HG03439 (cell line): Measurements from ENCODE around the gene ARHGAP27.
A peak's percentile ranks its signal among the peaks of the same experiment; 100 is the strongest.
"Not testable (repeated sequence)": the region's sequence is repeated elsewhere in the genome, so short reads cannot be mapped to it uniquely, and the experiment has no call there.

Source experiments
- ATAC-seq: cut with Tn5 transposase; IDR thresholded peaks from one replicate; pipeline ENCODE4 v1.9.1; 2021; ENCODE audit warnings: mild to moderate bottlenecking, moderate library complexity; ENCODE audit not compliant: unreplicated experiment

ARHGAP27 gene

GRCh38 chr17:45364531-45365390 is 67.9 kb downstream of the ARHGAP27 start:
- no peak for ATAC-seq

GRCh38 chr17:45363498-45363897 is 69.2 kb downstream of the ARHGAP27 start:
- ATAC-seq, result no peak

- ATAC-seq, result no peak
These were observed 70.7 kb downstream of the ARHGAP27 start for GRCh38 chr17:45361976-45362375.

- ATAC-seq, result no peak
These were observed 71.2 kb downstream of the ARHGAP27 start for GRCh38 chr17:45361451-45361850.

GRCh38 chr17:45357364-45357997 is 75.2 kb downstream of the ARHGAP27 start:
- ATAC-seq, result peak; percentile 45

GRCh38 chr17:45355087-45355486 is 77.6 kb downstream of the ARHGAP27 start:
- no peak for ATAC-seq

GRCh38 chr17:45353043-45353442 is 79.6 kb downstream of the ARHGAP27 start:
- no peak for ATAC-seq

GRCh38 chr17:45351831-45352230 is 80.8 kb downstream of the ARHGAP27 start:
- ATAC-seq, result no peak

- ATAC-seq, result no peak
These were observed 85.2 kb downstream of the ARHGAP27 start for GRCh38 chr17:45347444-45347843.

- no peak for ATAC-seq
These were observed 86.3 kb downstream of the ARHGAP27 start for GRCh38 chr17:45346216-45347015.

- ATAC-seq, result no peak
These were observed 87.0 kb downstream of the ARHGAP27 start for GRCh38 chr17:45345554-45346215.

- ATAC-seq, result no peak
These were observed 87.5 kb downstream of the ARHGAP27 start for GRCh38 chr17:45345246-45345553.

GRCh38 chr17:45343967-45344664 is 88.6 kb downstream of the ARHGAP27 start:
- ATAC-seq, result not testable (repeated sequence)
